HG02938 (cell line): ENCODE results near the gene IL1R1.

ENCODE experiments used
- ATAC-seq: cut with Tn5 transposase; IDR thresholded peaks from one replicate; pipeline ENCODE4 v1.9.1; 2021; ENCODE audit warnings: mild to moderate bottlenecking, moderate library complexity; ENCODE audit not compliant: unreplicated experiment

Gene IL1R1

GRCh38 chr2:102137138-102137537, 5.4 kb upstream of the IL1R1 start:
- ATAC-seq: no peak

GRCh38 chr2:102138331-102138730, 4.2 kb upstream of the IL1R1 start:
- no peak for ATAC-seq

DNA sequence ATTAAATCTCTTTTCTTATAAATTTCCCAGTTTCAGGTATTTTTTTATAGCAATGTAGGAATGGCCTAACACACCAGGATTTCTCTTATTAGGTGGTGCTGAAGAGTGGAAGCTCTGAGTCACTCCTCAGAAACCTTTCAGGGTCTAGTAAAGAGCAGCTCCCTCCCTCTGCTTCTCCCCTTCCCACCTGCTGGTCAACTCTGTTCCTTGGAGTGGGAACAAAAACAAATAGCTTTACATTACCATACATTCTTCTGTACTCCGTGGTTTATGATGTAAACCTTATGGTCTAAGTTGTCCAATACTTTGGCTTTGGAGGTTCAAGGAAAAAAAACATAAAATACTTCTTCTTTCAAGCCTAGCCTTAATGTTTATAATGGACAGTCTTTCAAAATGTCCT, 2.7 kb upstream of the IL1R1 start:
- no peak for ATAC-seq

- ATAC-seq: no peak
Measured at GRCh38 chr2:102140377-102140776, 2.2 kb upstream of the IL1R1 start.

GRCh38 chr2:102141011-102141943, 1.3 kb upstream of the IL1R1 start:
- no peak for ATAC-seq

- no peak for ATAC-seq
Measured at GRCh38 chr2:102142829-102143449, 393 bp downstream of the IL1R1 start.

GRCh38 chr2:102143450-102143985, 972 bp downstream of the IL1R1 start:
- ATAC-seq: no peak

GRCh38 chr2:102144128-102144527, 1.6 kb downstream of the IL1R1 start:
- no peak for ATAC-seq

DNA sequence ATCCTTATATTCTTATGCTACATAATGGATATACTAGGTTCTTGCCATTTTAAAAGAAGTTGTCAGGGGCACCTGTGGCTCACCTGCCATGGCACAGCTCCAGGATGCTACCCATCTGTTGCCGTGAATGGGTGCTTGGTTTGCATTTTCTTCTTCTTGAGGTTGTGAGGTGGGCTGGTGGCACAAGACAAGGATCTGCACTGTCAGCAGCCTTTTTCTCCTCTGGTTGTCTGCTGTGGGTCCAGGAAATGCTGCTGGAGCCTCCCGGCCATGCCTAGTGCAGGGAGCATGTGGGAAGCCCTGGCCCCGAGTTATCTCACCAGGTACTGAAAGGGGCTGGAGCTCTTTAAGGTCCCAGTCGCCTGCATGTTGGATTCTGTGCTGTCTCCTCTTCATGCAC, 2.6 kb downstream of the IL1R1 start:
- ATAC-seq: no peak

GRCh38 chr2:102145934-102146333, 3.4 kb downstream of the IL1R1 start:
- no peak for ATAC-seq

DNA sequence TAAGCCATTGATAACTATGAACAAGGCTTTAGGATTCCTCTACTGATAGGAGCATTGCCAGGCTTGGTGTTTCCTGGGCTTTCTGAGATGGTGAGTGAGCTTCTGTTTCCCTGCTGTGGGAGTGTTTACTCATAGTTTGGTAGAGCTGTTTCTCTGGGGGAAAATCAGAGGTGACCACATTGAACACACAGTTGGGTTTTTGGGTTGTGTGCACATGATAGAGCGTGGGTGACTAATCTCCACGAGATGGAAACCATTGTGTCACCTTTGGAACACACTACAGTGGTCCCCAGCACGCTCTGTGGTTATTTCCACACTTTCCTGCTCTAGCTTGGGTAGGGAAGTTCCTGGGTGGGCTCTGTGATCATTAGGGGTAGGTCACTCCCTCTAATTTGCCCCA, 5.4 kb downstream of the IL1R1 start:
- no peak for ATAC-seq

GRCh38 chr2:102149243-102149642, 6.7 kb downstream of the IL1R1 start:
- no peak for ATAC-seq

DNA sequence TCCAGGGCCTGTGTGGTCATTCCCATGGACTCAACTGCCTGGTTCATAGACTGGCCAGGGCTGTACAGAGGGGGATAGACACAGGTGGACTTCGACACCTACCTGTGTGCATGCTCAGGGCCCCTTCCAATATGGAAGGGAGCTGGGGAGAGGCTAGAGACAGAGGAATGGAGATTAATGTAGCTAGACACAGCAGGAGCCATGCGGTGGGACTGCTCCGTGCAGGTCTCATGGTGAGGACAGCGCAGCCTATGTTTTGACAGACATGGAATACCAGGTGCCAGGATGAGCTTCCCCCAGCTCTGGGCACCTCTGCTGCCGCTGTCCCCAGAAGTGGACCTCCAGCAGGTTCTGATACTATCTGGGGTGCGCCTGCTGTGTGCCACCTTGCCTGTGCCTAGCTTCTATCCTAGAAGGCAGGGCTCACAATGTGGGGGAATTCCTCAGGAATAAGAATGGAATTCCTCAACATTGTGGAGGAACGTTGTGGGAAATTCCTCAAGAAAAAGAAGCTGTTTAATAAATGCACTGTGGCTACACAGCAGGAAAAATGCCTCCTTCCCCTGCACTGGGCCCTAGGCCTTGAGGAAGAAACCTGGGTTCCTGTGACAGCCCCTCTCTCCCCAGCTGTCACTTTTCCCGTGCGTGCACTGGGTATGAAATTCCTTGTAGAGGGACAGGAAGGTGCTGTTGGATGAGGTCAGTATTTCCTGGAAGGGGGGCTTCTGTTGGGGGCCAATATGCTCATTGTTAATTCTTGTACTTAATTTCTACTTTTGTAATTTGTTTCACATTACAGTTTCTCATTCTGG, 7.3 kb downstream of the IL1R1 start:
- ATAC-seq: no peak

DNA sequence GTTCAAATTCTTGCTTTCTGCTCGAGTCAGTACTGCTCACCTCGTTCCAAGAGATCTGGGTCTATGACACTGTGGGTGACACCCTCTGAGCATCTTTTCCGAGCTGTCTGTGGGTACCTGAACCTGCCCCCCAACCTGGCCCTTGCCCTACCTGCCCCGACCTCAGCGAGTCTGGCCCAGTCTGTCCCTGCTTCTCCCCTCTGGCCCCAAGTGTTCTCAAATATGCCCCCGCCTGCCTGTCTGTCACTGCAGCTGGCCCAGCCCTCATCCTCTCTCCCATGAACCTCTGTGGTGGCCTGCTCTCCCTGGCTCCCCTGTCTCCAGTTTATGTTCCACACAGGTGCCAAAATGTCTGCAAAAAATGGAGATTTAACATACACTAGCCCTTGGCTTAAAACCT, 11.8 kb downstream of the IL1R1 start:
- ATAC-seq: no peak

- ATAC-seq: no peak
Measured at GRCh38 chr2:102154946-102155702, 12.6 kb downstream of the IL1R1 start.

DNA sequence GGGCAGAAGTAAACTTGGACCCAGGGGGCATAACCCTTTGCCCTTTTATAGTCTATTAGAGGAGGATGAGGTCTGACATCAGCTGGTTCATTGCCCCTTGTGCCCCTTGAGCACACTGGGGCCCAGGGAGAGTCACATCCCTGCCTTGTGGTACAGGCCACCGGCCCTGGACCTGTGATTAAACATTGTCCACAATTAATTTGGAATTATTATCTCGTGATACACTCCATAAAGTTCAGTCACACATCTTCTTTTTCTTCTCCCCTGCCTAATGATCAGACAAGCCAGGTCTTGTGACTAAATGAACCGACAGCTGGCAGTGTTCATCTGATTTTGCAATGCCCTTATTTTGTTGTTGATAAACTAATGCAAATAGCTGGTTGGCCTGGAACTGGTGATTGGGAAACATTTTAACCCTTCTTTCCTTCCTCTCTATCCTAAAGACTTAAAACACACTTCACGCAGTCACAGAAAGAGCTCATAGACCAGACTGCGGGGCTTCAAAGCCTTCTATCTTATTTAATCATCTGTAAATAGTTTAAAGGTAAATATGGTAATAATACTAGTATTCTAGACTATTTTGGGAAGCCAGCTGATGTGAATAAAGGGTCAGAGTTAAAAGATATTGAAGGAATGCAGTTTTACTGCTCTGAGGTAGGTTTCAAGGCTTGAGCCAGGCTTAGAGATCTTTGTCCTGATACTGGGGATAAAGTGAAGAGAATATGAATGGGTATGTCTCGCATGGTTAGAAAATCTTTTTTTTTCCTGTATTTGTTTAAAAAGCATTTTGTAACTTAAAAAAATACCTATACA, 13.4 kb downstream of the IL1R1 start:
- ATAC-seq: no peak

DNA sequence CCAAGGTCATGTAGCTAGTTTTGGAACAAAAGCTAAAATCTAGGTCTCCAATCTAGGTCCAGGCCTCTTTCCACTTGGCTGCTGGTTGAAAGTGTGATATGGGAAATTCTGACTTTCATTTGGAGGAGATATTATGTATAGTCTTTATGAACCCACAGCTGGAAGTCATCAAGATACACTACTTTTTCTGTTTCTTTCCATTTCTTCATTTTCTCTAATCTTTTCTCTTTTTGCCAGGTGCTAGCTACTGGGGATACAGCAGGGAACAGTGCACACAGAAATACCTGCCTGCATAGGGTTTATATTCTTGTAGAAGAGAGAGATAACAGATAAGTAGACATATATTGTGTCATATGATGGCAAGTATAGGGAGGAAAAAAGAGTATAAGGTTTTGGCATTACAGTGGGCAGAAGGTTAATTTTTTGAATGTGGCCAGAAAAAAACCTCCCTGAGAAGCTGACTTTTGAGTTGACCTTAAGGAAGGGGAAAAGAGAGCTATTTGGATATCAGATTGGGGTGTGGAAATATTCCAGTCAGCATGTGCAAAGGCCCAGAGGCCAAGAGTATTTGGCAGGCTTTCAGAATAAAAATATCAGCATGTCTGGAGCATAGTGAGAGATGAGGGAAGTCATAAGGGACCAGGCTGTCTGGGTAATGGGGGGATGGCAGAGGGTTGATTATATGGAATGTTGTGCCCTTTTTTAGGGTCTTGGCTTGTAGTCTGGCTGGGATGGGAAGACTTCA, 15.6 kb downstream of the IL1R1 start:
- ATAC-seq: no peak

DNA sequence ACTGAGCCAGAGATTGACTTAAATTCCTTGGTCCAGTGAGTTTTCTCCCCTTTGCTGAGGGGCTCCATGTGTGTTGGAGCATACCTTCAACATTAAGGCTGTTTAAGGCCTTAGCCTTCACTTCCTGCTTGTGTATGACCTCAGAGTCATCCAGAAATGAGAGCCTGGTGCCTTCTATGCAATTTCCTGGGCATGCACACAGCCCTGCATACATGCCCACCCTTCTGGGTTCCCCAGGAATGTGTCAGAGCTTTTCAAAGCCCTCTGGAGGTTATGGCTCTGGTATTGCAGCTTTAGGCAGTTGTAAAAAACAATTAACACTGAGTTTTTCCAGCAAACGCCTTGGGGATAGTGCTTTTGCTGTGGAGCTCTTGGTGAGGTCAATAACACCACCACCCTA, 16.7 kb downstream of the IL1R1 start:
- ATAC-seq: no peak
